HCT116 (cell line): ENCODE results near the gene SUGCT. TPM values are rescaled to one million over a fixed set of nuclear protein-coding genes. Genes with fewer than 3 reads are reported as not detected.
"Not testable (repeated sequence)": the region's sequence is repeated elsewhere in the genome, so short reads cannot be mapped to it uniquely, and the experiment has no call there.

Experiments used
- ATAC-seq: fragments of 200-7000 bp; cut with Tn5 transposase; 2 replicates; pipeline ENCODE4 v1.9.1; 2020; ENCODE audit warnings: mild to moderate bottlenecking, moderate library complexity
- BruUV-seq: library from RNA; stranded (reverse); fragments of 400-500 nt; replicated peaks from 2 replicates; lab custom pipeline; 2021; lab: Mats Ljungman, UMichigan
- CTCF ChIA-PET: fragments of 300-600 bp; sonication (Branson Sonifier 250); formaldehyde crosslinking; loops from one replicate; lab custom pipeline; 2021; ENCODE audit warnings: antibody characterized with exemption; lab: Charles Lee
- POLR2A ChIA-PET: fragments of 300-600, 350-600 bp; sonication (Branson Sonifier 250); formaldehyde crosslinking; loops from one replicate; lab custom pipeline; 2021; ENCODE audit warnings: antibody characterized with exemption; lab: Charles Lee
- RAD21 ChIA-PET, 2 experiments: fragments of 300-600 bp; sonication (Branson Sonifier 250); formaldehyde crosslinking; loops; one replicate each; lab custom pipeline; 2023; ENCODE audit warnings: low total read pairs in 2 of 2; ENCODE audit not compliant: uncharacterized antibody in 2 of 2, unreplicated experiment in 2 of 2, low non-redundant PET in 1 of 2; lab: Charles Lee
- DNase-seq: peaks from one replicate; pipeline ENCODE4 v3.0.0-alpha.2; 2010; ENCODE audit warnings: low read depth, low spot score
- H2AFZ ChIP-seq: fragments of 200-600 bp; shearing (Covaris generic), sonication (generic); 2 replicates; pipeline ENCODE4 v1.6.1; 2017; ENCODE audit warnings: low read depth, mixed run types, mixed read lengths, antibody characterized with exemption, low read length; ENCODE audit not compliant: poor library complexity, severe bottlenecking
- H3K27ac ChIP-seq: 2 replicates; pipeline ENCODE4 v1.5.1; 2012; ENCODE audit warnings: low read depth, low read length
- H3K27me3 ChIP-seq: fragments of 200-600 bp; sonication (generic); 2 replicates; pipeline ENCODE4 v1.6.1; 2016; ENCODE audit warnings: mixed run types, low read length, mixed read lengths; ENCODE audit not compliant: insufficient read depth
- H3K36me3 ChIP-seq, 2 experiments: fragments of 200-500 bp in 1 of 2; fragments of 200-600 bp in 1 of 2; sonication (Bioruptor generic) in 1 of 2; sonication (generic) in 1 of 2; 2 replicates each; pipeline versions ENCODE4 v1.5.1 to v1.6.1; 2014 to 2016; ENCODE audit warnings: low read length in 2 of 2, inconsistent platforms in 1 of 2, mixed read lengths in 1 of 2, mixed run types in 1 of 2; ENCODE audit not compliant: insufficient read depth in 2 of 2, control insufficient read depth in 1 of 2
- H3K4me1 ChIP-seq, 2 experiments: fragments of 200-600 bp in 1 of 2; sonication (generic) in 1 of 2; 2 replicates each; pipeline versions ENCODE4 v1.5.1 to v1.6.1; 2012 to 2017; ENCODE audit warnings: low read length in 2 of 2, inconsistent platforms in 1 of 2, mild to moderate bottlenecking in 1 of 2, mixed read lengths in 1 of 2, mixed run types in 1 of 2, moderate library complexity in 1 of 2; ENCODE audit not compliant: insufficient read depth in 2 of 2, control insufficient read depth in 1 of 2
- H3K4me2 ChIP-seq: fragments of 200-600 bp; sonication (generic); 2 replicates; pipeline ENCODE4 v1.6.1; 2017; ENCODE audit warnings: mixed run types, low read length, mixed read lengths
- H3K4me3 ChIP-seq, 2 experiments: fragments of 200-600 bp in 1 of 2; sonication (generic) in 1 of 2; replicated peaks in 1 of 2; 2 replicates each; pipeline ENCODE4 v1.5.1; 2011 to 2016; ENCODE audit warnings: low read length in 2 of 2, control low read depth in 1 of 2, low read depth in 1 of 2, mild to moderate bottlenecking in 1 of 2, mixed read lengths in 1 of 2, mixed run types in 1 of 2
- H3K79me2 ChIP-seq: fragments of 200-600 bp; sonication (generic); 2 replicates; pipeline ENCODE4 v1.6.1; 2017; ENCODE audit warnings: mild to moderate bottlenecking, mixed run types, low read length, moderate library complexity, mixed read lengths; ENCODE audit not compliant: insufficient read depth
- H3K9ac ChIP-seq: fragments of 200-600 bp; sonication (generic); 2 replicates; pipeline ENCODE4 v1.6.1; 2016; ENCODE audit warnings: low read length, mixed read lengths
- H3K9me2 ChIP-seq: fragments of 200-600 bp; sonication (generic), shearing (Covaris generic); 2 replicates; pipeline ENCODE4 v1.6.1; 2017; ENCODE audit warnings: mixed run types, mild to moderate bottlenecking, moderate library complexity; ENCODE audit not compliant: insufficient read depth
- H3K9me3 ChIP-seq, 2 experiments: fragments of 200-500 bp in 1 of 2; fragments of 200-600 bp in 1 of 2; sonication (Bioruptor generic) in 1 of 2; sonication (generic) in 1 of 2; 2 replicates each; pipeline ENCODE4 v1.6.1; 2014 to 2017; ENCODE audit warnings: low read length in 2 of 2, mixed read lengths in 2 of 2, inconsistent platforms in 1 of 2, low read depth in 1 of 2, mild to moderate bottlenecking in 1 of 2, mixed run types in 1 of 2, moderate library complexity in 1 of 2; ENCODE audit not compliant: control insufficient read depth in 1 of 2, insufficient read depth in 1 of 2
- H4K20me1 ChIP-seq: fragments of 200-600 bp; sonication (generic), shearing (Covaris generic); 2 replicates; pipeline ENCODE4 v1.6.1; 2017; ENCODE audit warnings: mixed run types, mild to moderate bottlenecking, moderate library complexity; ENCODE audit not compliant: insufficient read depth
- EGR1 ChIP-seq: IDR thresholded peaks from 2 replicates; pipeline ENCODE4 v1.6.1; 2012; ENCODE audit warnings: low read depth
- SRF ChIP-seq: IDR thresholded peaks from 2 replicates; pipeline ENCODE4 v1.6.1; 2012; ENCODE audit warnings: low read depth
- ZFX ChIP-seq: fragments of 450-650 bp; IDR thresholded peaks from 2 replicates; pipeline ENCODE4 v1.6.1; 2017
- intact Hi-C: fragments of 100-400 bp; cut with micrococcal nuclease; formaldehyde crosslinking; loops from 2 replicates; pipeline ENCODE4 v1.10.0; 2022
- total RNA-seq: library from RNA; stranded (reverse); gene quantifications from one replicate; pipeline ENCODE4 v1.2.1, GENCODE V29; 2021; ENCODE audit not compliant: unreplicated experiment
- TF ChIP-seq, protein P1 (sequence below): IDR thresholded peaks from 2 replicates; pipeline ENCODE4 v1.6.1; 2011; ENCODE audit warnings: mild to moderate bottlenecking, low read length, moderate library complexity; ENCODE audit not compliant: insufficient replicate concordance; ENCODE audit errors: extremely low read depth

Gene SUGCT
- total RNA-seq, 1 experiment from 2014 or later = 4.4 TPM

DNA sequence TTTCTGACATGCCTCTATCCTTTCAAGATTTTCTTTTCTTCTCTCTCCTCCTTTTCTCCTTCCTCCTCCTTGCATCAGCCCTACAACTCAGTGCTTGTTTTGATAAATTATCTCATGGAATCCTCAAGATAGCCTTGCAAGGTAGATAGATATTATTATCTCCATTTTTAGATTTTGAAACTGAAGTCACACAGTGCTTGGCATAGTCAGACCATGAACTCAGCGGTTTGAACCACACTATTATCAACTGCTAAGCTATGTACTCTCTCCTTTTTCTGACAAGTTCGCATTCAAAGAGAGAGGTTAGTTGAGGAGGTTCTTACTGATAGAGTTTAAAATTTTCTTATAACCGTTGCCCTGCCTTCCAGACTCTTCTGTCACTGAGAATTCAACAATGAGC lies 79.1 kb downstream of the SUGCT start:
- no peak overlapping the region for H3K4me2 ChIP-seq
- H4K20me1 ChIP-seq = no peaks in the 10 kb centered on the region
- H3K4me3 ChIP-seq = no peak overlapping the region
- ATAC-seq = no peak
- H3K79me2 ChIP-seq = no peaks in the 10 kb centered on the region
- H3K36me3 ChIP-seq = no peaks in the 10 kb centered on the region
- H3K27me3 ChIP-seq = no peaks in the 10 kb centered on the region
- TF ChIP-seq ZFX = no peak
- TF ChIP-seq, protein P1, sequence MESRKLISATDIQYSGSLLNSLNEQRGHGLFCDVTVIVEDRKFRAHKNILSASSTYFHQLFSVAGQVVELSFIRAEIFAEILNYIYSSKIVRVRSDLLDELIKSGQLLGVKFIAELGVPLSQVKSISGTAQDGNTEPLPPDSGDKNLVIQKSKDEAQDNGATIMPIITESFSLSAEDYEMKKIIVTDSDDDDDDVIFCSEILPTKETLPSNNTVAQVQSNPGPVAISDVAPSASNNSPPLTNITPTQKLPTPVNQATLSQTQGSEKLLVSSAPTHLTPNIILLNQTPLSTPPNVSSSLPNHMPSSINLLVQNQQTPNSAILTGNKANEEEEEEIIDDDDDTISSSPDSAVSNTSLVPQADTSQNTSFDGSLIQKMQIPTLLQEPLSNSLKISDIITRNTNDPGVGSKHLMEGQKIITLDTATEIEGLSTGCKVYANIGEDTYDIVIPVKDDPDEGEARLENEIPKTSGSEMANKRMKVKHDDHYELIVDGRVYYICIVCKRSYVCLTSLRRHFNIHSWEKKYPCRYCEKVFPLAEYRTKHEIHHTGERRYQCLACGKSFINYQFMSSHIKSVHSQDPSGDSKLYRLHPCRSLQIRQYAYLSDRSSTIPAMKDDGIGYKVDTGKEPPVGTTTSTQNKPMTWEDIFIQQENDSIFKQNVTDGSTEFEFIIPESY = no peak
- no peak for TF ChIP-seq SRF
- TF ChIP-seq EGR1 = no peak
- TF ChIP-seq, all 23 proteins: peak for 0
- no peaks in the 10 kb centered on the region for H3K9me2 ChIP-seq
- H3K9me3 ChIP-seq = no peaks in the 10 kb centered on the region
- H3K27ac ChIP-seq = no peak overlapping the region
- ChIA-PET RAD21 (no interaction called here), CTCF (interaction anchor here (1.3 kb wide), 1 partner anchor 11 kb away, joined by 3 read pairs; no protein-coding TSS in a partner anchor), POLR2A (no interaction called here)
- no peaks in the 10 kb centered on the region for H3K4me1 ChIP-seq
- BruUV-seq = no TSS peak
- no peak overlapping the region for H2AFZ ChIP-seq
- DNase-seq = no peak
- H3K9ac ChIP-seq = no peak overlapping the region
- intact Hi-C loops = no loop called here

DNA sequence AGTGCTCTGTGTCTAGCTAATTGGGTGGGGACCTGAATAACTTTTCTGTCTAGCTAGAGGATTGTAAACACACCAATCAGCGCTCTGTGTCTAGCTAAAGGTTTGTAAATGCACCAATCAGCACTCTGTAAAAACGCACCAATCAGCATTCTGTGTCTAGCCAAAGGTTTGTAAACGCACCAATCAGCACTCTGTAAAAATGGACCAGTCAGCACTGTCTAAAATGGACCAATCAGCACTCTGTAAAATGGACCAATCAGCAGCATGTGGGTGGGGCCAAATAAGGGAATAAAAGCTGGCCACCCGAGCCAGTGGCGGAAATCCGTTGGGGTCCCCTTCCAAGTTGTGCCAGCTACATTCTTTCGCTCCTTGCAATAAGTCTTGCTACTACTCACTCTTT lies 83.8 kb downstream of the SUGCT start:
- POLR2A ChIA-PET, H3K4me3 ChIP-seq, H2AFZ ChIP-seq, H3K4me1 ChIP-seq, H3K4me2 ChIP-seq, DNase-seq, H3K9ac ChIP-seq, ATAC-seq, CTCF ChIA-PET, H3K36me3 ChIP-seq, H3K9me2 ChIP-seq, H3K79me2 ChIP-seq, BruUV-seq, H3K27ac ChIP-seq, H3K27me3 ChIP-seq, H4K20me1 ChIP-seq, RAD21 ChIA-PET, intact Hi-C loops, H3K9me3 ChIP-seq: not testable (repeated sequence)
